Peyer's patch (tissue), 4 donors: ENCODE measurements around the gene FDCSP. TPM values are rescaled to one million over a fixed set of nuclear protein-coding genes. Genes with fewer than 3 reads are reported as not detected.
A peak's percentile ranks its signal among the peaks of the same experiment; 100 is the strongest.

Experiments used
- DNase-seq, 3 donors: peaks; one replicate each; pipeline ENCODE4 v3.0.0-alpha.2; 2017 to 2019
- H3K27ac ChIP-seq, 4 donors: fragments of 200-600 bp; sonication (generic); one replicate each; pipeline ENCODE4 v1.5.1; 2016 to 2019
- H3K27me3 ChIP-seq, 2 donors: fragments of 200-600 bp; sonication (generic); one replicate each; pipeline ENCODE4 v1.5.1; 2019
- H3K36me3 ChIP-seq, 3 donors: fragments of 200-600 bp; sonication (generic); one replicate each; pipeline ENCODE4 v1.5.1; 2016 to 2019
- H3K4me1 ChIP-seq, 4 donors: fragments of 200-600 bp; sonication (generic); one replicate each; pipeline ENCODE4 v1.5.1; 2016 to 2019
- H3K4me3 ChIP-seq, 4 donors: fragments of 200-600 bp; sonication (generic); 1 replicate in 3 of 4; 2 replicates in 1 of 4; pipeline ENCODE4 v1.5.1; 2016 to 2019; ENCODE audit warnings: mild to moderate bottlenecking in 1 of 4
- H3K9me3 ChIP-seq, 4 donors: fragments of 200-600 bp; sonication (generic); one replicate each; pipeline ENCODE4 v1.5.1; 2016 to 2019; ENCODE audit warnings: mild to moderate bottlenecking in 1 of 4
- POLR2A ChIP-seq, 2 donors: fragments of 450-650 bp; IDR thresholded peaks; one replicate each; pipeline ENCODE4 v1.5.1; 2017; ENCODE audit warnings: antibody characterized with exemption in 2 of 2, mild to moderate bottlenecking in 2 of 2, moderate library complexity in 2 of 2
- total RNA-seq, 4 donors: library from RNA; depleted of rRNA; stranded (reverse); fragments of >200 nt; gene quantifications; one replicate each; pipeline ENCODE4 v1.1.0, GENCODE V29; 2016
- TF ChIP-seq, protein P1 (sequence below), 6 experiments: fragments of 450-650 bp in 4 of 6; fragments of 200-600 bp in 2 of 6; sonication (generic) in 1 of 6; IDR thresholded peaks; one replicate each; pipeline ENCODE4 v1.5.1; 2017 to 2019; ENCODE audit warnings: antibody characterized with exemption in 6 of 6, mild to moderate bottlenecking in 3 of 6, moderate library complexity in 1 of 6

The FDCSP gene
- total RNA-seq, 4 donors from 2014 or later = 2.4 to 36.3 TPM; not detected in 2

DNA sequence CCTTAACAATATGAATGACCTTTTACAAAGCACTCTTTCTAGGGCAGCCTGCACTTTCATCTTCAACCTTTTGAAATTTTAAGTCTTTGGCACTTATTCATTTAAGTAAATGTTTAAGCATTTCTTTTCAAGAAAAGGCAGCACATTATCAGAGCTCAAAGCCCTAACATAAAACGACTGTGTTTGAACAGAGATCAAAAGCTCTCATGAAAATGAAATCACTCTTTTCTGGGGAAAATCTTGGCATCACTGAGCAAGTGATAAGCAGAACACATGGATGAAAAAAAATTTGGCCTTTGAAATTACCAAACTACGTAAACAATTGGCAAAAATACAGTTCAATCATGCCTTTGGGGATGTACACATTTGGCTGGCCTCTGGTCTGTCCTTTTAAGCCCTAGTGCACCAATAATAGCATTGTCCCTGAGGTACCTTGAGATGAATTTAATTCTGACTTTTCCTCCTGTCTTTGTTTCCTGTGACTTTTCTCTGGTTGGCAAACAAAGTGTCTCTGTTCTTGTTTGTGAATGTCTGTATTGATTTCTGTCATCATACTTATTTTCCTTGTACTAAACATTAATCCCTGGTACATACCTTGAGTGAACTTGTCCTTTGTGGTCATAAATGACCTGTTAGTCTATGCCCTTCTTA is 43.3 kb upstream of the FDCSP start:
- no peaks in the 10 kb centered on the region for H3K4me1 ChIP-seq
- no peak for DNase-seq
- H3K27ac ChIP-seq = no peak overlapping the region
- H3K9me3 ChIP-seq = no peaks in the 10 kb centered on the region
- H3K27me3 ChIP-seq = no peaks in the 10 kb centered on the region
- H3K36me3 ChIP-seq = no peaks in the 10 kb centered on the region
- no peak overlapping the region for H3K4me3 ChIP-seq
- no peak for TF ChIP-seq POLR2A (IDR thresholded peaks at IDR 0.05)
- TF ChIP-seq, protein P1, sequence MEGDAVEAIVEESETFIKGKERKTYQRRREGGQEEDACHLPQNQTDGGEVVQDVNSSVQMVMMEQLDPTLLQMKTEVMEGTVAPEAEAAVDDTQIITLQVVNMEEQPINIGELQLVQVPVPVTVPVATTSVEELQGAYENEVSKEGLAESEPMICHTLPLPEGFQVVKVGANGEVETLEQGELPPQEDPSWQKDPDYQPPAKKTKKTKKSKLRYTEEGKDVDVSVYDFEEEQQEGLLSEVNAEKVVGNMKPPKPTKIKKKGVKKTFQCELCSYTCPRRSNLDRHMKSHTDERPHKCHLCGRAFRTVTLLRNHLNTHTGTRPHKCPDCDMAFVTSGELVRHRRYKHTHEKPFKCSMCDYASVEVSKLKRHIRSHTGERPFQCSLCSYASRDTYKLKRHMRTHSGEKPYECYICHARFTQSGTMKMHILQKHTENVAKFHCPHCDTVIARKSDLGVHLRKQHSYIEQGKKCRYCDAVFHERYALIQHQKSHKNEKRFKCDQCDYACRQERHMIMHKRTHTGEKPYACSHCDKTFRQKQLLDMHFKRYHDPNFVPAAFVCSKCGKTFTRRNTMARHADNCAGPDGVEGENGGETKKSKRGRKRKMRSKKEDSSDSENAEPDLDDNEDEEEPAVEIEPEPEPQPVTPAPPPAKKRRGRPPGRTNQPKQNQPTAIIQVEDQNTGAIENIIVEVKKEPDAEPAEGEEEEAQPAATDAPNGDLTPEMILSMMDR (IDR thresholded peaks at IDR 0.05) = no peak

DNA sequence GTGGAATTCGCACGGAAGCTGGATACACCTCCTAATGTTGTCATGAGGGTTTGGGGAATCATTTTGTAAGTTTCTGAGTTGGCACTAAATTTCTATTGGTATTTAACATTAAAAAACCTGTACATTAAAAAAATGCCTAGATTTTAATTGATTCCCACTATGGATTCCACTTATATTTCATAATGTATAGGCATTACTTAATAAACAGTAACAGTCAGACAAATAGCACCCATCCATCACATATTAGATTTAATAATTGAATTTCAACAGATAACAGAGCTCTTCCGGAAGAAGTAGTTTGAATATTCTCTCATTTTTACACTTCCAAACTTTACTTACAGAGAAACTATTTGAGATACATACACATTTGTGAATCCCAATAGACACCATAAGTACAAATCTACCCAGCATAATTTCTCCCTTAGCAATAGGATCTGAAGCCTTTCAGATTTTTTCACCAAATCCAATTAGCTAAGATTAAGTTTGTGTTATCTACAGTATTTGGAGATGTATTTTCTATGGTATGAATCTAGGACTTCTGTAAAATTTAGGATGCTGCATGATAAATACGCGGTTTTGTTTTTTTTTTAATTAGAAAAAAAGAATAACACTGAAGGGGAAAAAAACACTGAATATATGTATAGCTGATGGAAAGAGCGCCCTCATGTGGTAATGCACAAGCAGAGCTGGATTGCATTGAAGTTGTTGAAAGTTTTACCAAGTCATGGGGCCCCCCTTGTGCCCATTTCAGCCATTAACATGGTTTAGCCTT is 42.6 kb upstream of the FDCSP start:
- no peaks in the 10 kb centered on the region for H3K27me3 ChIP-seq
- no peak overlapping the region for H3K27ac ChIP-seq
- no peaks in the 10 kb centered on the region for H3K4me1 ChIP-seq
- no peaks in the 10 kb centered on the region for H3K9me3 ChIP-seq
- no peak overlapping the region for H3K4me3 ChIP-seq
- TF ChIP-seq, protein P1 (IDR thresholded peaks at IDR 0.05) = peak in 4 of 6 experiments; percentile 29 to 55 (median 52)
- no peak for TF ChIP-seq POLR2A (IDR thresholded peaks at IDR 0.05)
- DNase-seq = peak in 1 of 3 donors; percentile 45
- no peaks in the 10 kb centered on the region for H3K36me3 ChIP-seq

DNA sequence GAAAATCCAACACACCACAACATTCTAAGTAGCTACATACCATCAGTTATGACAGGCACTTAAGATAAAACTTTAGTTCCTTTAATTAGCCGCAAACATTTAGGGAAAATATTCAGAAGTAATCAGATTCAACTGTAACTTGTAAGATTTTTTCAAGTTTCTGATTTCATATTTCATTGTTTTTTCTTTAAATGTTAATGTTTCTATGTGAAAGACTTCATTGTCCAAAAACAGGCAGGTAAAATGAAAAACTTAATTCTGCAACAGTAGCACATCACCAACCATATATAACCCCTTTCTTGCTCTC is 42.0 kb upstream of the FDCSP start:
- no peak overlapping the region for H3K4me3 ChIP-seq
- H3K9me3 ChIP-seq = no peaks in the 10 kb centered on the region
- H3K4me1 ChIP-seq = no peaks in the 10 kb centered on the region
- no peaks in the 10 kb centered on the region for H3K36me3 ChIP-seq
- H3K27me3 ChIP-seq = no peaks in the 10 kb centered on the region
- no peak for TF ChIP-seq POLR2A (IDR thresholded peaks at IDR 0.05)
- TF ChIP-seq, protein P1 (IDR thresholded peaks at IDR 0.05) = no peak
- no peak for DNase-seq
- H3K27ac ChIP-seq = no peak overlapping the region

DNA sequence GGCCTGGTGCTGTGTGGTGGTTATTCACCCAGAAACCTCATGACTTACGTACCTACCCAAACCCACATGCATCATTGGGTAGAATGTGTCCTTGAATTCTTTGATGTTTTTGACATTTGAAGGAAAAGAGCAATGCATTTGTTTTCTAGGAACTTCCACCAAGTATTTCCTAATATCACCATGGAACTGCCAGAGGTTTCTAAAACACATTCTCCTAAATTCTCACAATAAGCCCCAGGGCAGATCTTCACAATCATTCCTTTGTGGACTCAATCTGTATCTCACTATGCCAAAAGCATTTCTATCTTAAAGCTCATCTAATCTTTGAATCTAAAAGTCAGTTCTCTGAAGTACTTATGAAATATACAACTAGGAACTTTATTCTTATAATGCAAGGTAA is 38.7 kb upstream of the FDCSP start:
- Histone ChIP-seq H3K27ac (no peak overlapping the region), H3K4me1 (no peaks in the 10 kb centered on the region), H3K9me3 (no peaks in the 10 kb centered on the region), H3K27me3 (no peaks in the 10 kb centered on the region), H3K4me3 (no peak overlapping the region), H3K36me3 (no peaks in the 10 kb centered on the region)
- TF ChIP-seq POLR2A (IDR thresholded peaks at IDR 0.05) = no peak
- TF ChIP-seq, protein P1 (IDR thresholded peaks at IDR 0.05) = no peak
- no peak for DNase-seq

DNA sequence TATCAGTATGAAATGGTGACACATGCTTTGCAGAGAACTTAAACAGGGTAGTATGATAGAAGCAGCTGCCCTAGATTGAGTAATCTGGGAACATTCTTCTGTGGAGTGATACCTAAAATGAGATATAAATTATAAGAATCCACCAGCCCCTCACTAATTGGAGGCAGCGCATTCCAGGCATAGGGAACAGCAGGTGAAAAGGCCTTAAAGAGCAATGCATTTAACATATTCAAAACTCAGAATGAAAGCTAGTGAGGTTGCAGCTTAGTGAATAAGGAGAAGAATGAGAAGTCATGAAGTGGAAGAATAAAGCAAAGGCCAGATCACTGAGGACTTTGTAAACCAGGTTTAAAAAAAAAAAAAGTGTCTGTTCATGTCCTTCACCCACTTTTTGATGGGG is 35.3 kb upstream of the FDCSP start:
- Histone ChIP-seq H3K36me3 (no peaks in the 10 kb centered on the region), H3K4me3 (no peak overlapping the region), H3K4me1 (no peaks in the 10 kb centered on the region), H3K27ac (no peak overlapping the region), H3K27me3 (no peaks in the 10 kb centered on the region), H3K9me3 (no peaks in the 10 kb centered on the region)
- no peak for DNase-seq
- TF ChIP-seq, protein P1 (IDR thresholded peaks at IDR 0.05) = no peak
